Lower leg skin (tissue), 3 donors: ENCODE results near the gene RGS7.

Source experiments
- POLR2A ChIP-seq, 2 donors: fragments of 450-650 bp; IDR thresholded peaks; one replicate each; pipeline ENCODE4 v1.6.1; 2016 to 2017; ENCODE audit warnings: antibody characterized with exemption in 2 of 2, mild to moderate bottlenecking in 1 of 2, moderate library complexity in 1 of 2
- TF ChIP-seq, protein P1 (sequence below), 3 donors: fragments of 450-650 bp; IDR thresholded peaks; one replicate each; pipeline ENCODE4 v1.5.1; 2016; ENCODE audit warnings: antibody characterized with exemption in 3 of 3, mild to moderate bottlenecking in 3 of 3, moderate library complexity in 2 of 3

DNA sequence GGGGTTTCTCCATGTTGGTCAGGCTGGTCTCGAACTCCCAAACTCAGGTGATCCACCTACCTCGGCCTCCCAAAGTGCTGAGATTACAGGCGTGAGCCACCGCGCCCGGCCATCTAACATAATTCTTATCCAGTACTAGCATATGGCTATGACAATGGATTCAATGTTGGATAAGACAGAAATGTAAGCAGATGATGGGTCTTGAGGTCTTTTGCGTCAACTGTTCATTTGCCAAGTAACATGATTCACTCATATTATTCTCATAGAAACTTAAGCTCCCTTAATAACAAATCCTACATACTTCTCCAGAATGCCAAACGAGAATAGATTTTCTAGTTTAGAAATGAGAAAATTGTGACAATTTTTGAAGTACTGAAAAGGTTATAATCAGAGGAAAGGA, 170.3 kb downstream of the RGS7 start:
- TF ChIP-seq, protein P1, sequence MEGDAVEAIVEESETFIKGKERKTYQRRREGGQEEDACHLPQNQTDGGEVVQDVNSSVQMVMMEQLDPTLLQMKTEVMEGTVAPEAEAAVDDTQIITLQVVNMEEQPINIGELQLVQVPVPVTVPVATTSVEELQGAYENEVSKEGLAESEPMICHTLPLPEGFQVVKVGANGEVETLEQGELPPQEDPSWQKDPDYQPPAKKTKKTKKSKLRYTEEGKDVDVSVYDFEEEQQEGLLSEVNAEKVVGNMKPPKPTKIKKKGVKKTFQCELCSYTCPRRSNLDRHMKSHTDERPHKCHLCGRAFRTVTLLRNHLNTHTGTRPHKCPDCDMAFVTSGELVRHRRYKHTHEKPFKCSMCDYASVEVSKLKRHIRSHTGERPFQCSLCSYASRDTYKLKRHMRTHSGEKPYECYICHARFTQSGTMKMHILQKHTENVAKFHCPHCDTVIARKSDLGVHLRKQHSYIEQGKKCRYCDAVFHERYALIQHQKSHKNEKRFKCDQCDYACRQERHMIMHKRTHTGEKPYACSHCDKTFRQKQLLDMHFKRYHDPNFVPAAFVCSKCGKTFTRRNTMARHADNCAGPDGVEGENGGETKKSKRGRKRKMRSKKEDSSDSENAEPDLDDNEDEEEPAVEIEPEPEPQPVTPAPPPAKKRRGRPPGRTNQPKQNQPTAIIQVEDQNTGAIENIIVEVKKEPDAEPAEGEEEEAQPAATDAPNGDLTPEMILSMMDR (IDR thresholded peaks at IDR 0.05), result no peak
- TF ChIP-seq POLR2A (IDR thresholded peaks at IDR 0.05), result no peak
